H4 (cell line): Measurements from ENCODE around the gene ITGAE. TPM values are rescaled to one million over a fixed set of nuclear protein-coding genes. Genes with fewer than 3 reads are reported as not detected.

ENCODE experiments used
- DNase-seq: peaks from one replicate; pipeline ENCODE4 v3.0.0-alpha.2; 2015; ENCODE audit warnings: low spot score
- total RNA-seq: library from RNA; depleted of rRNA; stranded (reverse); fragments of >200 nt; shearing (Covaris generic); gene quantifications from 2 replicates; pipeline ENCODE4 v1.2.3, GENCODE V29; 2014

ITGAE gene
- total RNA-seq, 1 experiment from 2014 or later = 43.0 TPM

DNA sequence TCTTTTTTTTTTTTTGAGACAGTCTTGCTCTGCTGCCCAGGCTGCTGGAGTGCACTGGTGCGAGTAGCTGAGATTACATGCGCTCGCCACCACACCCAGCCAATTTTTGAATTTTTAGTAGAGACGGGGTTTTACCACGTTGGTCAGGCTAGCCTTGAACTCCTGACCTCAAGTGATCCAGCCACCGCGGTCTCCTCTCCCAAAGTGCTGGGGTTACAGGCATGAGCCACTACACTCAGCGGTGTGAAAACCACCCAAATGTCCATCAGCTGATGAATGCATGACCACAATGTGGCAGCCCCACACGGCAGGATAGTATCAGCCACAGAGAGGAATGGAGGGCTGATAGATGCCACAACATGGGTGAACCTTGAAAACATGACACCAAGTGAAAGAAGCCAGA lies 107.2 kb downstream of the ITGAE start:
- DNase-seq = no peak

DNA sequence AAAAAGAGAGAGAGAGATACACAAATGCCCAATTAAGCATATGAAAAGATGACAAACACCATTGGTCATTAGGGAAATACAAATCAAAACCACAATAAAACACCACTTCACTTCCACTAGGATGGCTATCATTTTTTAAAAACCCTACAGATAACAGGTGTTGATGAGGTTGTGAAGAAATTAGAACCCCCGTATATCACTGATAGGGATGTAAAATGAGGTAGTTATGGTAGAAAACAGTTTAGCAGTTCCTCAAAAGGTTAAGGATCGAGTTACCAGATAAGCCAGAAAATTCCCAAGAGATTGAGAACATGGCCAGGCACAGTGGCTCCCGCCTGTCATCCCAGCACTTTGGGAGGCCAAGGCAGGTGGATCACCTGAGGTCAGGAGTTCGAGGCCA lies 107.8 kb downstream of the ITGAE start:
- no peak for DNase-seq

DNA sequence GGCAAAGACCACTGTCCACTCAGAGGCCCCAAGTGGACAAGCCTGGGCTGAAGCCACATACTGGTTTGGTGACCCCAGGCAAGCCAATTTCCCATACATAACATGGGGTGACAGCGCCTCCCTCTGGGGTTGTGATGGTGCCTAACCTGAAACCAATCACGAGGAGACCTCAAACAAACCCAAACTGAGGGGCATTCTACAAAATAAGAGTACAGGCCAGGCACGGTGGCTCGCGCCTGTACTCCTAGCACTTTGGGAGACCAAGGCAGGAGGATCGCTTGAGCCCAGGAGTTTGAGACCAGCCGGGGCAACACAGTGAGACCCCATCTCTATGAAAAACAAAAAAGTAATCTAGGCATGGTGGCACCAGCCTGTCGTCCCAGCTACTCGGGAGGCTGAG lies 108.6 kb downstream of the ITGAE start:
- no peak for DNase-seq

DNA sequence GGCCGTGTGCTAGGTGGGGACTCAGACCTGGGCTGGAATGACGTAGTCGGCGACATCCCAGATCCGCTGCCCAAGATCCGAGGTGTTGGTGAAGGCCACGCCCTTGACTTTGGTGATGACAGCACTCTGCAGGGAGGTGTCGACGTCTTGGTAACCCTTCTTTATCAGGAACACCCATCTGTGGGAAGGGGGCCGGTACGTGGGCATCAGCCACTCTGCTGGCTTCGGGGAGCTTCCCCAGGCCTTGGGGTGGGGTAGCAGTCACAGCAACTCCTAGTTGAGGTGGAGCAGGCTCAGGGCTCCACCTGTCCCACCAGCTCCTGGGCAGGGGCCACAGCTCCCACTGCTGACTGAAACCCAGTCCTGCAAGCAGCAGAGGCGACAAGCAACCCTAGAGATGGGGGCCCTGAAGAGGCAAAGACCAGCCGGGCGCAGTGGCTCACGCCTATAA lies 109.3 kb downstream of the ITGAE start:
- DNase-seq = no peak

DNA sequence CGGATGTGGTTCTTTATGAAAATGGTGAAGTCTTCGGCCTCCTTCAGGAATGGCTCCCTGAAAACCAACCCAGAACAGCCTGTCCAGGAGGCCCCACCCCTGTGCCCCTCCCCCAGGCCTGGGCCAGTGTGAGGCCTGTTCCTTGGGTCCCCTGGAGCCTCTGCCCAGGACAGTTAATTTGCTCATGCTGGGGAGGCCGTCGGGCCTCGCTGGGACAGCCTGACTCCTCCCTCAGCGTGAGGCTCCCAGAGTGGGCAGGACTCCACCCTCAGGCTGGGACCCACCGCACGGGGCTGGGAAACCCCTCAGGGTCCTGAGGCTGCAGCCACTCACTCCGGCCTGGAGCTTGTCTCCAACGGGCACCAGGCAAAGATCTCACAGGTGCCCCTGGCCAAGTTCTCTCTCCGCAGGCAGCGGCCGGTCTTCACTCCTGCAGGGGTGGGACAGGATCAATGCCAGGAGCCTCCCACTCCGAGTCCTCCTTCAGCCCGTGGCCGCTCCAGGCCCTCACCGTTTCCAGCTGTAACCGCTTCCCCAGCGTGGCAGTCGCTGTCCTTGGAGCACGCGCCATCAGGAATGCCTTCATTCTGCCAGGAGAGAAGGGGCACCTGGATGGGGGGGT lies 110.8 kb downstream of the ITGAE start:
- no peak for DNase-seq

DNA sequence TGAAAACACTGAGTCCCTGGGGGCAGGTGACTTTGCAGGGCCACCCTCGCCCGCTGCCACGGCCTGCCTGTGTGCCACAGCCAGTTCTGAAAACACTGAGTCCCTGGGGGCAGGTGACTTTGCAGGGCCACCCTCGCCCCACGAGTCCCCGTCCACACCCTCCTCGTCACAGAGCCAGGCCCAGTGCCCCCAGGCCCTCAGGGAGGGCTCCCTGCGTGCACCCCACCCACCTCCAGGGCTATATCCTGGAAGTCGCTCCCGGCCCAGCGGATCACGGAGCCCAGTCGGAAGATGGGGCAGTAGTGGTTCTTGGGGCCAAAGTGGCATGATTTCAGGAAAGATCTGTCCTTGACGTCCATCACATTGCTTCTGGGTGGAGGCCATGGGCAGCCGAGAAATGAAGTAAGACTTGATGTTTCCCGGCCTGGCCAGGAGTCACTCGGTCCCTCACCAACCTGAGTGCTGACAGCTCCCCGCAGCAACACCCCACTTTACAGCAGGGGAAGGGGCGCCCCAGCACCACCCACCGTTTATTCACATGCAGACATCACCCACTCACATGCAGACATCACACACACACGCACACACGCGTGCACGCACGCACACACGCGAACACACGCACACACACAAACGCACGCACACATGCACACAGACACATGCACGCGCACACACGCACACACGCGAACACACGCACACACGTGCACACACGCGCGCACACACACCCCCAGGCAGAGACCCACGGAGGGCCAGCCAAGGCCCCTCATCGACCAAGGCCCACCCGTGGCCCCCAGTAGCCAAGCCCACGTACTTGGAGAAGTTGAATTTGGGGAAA lies 111.5 kb downstream of the ITGAE start:
- DNase-seq = no peak

DNA sequence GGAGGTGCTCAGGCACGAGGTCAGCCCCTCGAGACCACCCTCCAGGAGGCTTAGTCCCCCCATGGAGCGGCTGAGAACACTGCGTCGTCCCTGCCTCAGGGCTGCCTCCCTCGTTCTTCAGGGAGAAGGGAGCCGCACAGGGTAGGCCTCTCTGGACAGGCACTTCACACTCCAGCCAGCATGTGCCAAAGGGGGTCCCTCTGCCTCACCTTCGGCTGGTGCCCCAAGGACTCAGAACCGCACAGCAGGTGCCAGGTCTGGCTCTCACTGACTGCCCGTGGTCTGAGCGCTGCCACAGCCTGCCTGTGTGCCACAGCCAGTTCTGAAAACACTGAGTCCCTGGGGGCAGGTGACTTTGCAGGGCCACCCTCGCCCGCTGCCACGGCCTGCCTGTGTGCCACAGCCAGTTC lies 112.1 kb downstream of the ITGAE start:
- DNase-seq = no peak

DNA sequence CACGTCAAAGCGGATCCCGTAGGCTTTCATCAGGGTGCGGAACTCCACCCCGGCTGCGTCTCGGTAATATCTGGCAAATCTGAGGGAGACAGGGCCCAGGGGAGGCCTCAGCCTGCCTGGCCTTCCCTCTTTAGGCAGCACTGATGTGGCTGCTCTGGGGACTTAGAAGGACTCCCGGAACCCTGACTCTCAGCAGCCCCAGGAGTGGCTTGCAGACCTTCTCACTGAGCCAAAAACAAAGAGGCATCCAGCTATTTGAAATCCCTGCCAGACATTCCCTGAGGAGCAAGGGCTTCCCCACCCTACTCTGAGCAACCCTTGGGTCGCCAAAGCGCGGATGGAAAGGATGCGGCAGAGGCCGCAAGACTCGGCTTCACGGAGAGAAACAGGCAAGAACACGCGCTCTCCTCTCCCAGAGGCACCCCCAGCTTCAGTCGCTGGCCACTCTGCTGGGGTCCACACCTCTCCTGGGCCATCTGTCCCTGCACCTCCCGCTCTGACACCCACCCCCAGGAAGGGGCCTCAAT lies 112.9 kb downstream of the ITGAE start:
- no peak for DNase-seq

DNA sequence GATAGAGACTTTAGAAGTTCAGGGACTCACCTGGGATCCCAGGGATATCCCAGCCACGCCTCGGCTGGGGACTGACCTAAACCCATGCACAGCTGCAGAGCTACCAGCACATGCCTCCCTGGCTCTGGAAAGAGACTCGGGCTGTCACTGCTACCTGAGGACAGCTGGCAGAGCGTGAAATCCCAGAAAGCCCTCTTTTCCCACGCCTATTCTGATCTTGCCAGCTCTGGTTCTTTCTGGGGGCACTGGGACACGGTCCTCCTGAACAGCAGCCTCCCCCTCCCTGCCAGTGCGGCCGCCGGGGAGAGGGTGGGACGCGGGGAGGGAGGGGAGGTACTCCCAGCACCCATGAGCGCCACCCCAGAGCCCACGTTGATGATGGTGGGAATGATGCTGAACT lies 115.8 kb downstream of the ITGAE start:
- DNase-seq = no peak

DNA sequence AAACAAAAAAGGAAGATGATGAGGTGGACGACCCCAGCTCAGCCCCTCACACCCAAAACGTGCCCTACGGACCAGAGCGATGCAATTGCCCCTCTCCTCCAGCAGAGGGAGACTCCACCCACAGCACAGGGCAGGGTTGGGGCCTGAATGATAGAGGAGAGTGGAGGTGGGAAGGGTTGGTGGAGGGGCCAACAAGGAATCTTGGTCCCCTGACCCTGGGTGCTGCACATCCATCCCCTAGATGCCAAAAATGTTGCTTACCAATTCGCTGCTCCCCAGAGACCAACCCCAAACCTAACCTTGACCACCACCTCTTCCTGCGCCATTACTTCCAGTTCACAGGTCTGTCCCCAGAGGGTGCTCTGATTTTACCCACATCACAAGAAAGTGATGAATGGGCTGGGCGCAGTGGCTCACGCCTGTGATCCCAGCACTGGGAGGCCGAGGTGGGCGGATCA lies 117.9 kb downstream of the ITGAE start:
- no peak for DNase-seq

DNA sequence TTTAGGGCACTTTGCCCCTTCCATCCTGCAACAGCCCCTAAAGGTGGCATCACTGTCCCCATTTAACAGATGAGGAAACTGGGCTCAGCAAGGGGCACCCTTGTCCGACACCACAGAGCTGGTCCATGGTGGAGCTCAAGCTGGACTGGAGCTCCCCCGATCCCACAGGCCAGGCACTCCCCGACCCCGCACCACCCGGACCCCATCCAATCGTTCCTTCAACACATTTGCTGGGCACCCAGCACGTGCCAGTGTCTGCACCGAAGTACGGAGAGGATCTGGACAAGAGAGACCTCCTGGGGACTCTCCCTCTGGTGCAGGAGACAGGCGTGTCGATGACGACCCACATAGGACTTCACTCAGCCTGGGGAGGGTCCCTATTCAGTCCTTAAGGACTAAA lies 119.0 kb downstream of the ITGAE start:
- DNase-seq = no peak

DNA sequence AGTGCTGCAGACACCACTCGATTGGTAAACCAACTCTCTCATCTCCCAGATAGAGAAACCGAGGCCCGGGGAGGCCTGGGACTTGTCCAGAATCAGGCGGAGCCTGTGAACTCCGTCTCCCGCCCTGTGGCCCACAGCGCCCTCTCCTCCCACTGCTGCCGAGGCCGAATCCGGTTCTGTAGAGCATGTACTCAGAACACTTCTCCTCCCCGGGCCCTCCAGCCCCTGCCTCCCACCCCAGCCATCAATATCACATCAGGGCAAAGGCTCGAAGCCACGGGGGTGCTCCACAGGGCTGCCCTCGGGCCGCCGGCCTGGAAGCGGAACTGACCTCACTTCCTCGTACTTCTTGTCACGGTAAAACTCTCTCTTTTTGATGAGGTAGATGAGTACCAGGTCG lies 119.4 kb downstream of the ITGAE start:
- no peak for DNase-seq

DNA sequence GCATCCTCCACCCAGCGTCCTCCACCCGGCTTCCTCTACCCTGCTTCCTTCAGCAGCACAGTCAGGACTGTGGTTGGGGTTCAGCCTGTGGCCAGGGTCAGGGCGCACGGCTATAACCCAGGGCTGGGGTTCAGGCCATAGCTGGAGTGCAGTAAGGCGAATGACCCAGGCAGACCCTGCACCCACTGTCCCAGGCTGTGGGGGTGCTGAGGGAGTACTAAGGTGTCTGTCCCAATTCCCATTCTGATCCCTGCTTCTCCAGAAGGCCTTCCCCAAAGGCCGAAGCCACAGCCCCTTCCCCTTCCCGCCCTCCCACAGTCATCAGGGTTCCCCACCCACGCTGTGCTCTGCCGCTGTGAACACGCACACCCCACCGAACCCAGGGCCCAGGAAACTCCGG lies 119.9 kb downstream of the ITGAE start:
- DNase-seq = no peak

DNA sequence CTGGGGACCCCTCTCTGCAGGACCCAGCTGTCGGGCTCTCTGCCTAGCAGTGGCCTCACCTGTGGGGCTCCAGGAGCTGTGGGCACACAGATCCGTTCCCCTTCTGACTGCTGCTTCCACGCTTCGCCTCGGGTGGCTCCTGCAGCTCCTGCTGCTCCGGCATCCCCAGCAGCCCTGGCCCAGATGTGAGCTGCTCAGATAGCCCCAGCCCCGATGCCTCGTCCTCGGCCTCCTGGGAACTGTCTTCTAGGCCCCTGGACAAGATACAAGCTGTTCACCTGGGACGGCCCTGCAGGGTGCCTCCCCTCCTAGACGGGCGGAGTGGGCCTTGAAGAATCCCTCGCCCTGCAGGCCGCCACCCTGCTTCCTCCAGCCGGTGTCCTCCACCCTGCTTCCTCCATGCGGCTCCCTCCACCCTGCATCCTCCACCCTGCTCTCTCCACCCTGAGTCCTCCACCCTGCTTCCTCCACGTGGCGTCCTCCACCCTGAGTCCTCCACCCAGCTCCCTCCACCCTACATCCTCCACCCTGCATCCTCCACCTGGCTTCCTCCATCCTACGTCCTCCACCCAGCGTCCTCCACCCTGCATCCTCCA lies 121.4 kb downstream of the ITGAE start:
- no peak for DNase-seq

DNA sequence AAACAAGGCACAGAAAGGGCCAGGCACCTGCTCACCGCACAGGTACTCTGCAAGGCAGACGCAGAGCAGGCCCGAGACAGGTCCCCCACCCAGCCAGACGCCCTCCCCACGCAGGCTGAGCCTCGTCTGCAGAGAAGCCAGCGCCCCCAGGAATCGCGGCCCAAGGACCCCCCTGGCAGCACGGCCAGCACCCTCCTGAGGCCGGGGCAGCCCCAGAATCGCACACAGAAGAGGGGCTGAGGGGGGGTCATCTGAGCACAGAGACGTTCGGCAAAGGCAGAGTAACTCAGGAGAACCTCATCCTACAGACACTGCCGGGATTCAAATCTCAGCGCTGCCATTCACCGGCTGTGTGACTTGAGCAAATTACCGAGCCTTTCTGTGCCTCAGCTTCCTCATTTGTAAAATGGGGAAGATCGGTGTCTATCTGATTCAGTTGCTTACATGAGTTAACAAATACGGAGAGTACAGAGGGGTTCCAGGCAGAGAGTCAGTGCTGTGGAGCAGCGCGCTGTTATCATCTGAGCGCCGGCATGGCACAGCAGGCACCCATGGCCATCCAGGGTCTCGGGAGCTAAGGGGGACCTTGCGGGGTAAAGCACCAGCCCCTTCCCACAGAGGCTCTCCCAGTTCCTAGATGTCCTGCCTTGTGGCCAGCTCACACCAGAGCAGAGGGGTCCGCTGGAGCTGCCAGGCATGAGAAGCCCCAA lies 122.0 kb downstream of the ITGAE start:
- DNase-seq = no peak

DNA sequence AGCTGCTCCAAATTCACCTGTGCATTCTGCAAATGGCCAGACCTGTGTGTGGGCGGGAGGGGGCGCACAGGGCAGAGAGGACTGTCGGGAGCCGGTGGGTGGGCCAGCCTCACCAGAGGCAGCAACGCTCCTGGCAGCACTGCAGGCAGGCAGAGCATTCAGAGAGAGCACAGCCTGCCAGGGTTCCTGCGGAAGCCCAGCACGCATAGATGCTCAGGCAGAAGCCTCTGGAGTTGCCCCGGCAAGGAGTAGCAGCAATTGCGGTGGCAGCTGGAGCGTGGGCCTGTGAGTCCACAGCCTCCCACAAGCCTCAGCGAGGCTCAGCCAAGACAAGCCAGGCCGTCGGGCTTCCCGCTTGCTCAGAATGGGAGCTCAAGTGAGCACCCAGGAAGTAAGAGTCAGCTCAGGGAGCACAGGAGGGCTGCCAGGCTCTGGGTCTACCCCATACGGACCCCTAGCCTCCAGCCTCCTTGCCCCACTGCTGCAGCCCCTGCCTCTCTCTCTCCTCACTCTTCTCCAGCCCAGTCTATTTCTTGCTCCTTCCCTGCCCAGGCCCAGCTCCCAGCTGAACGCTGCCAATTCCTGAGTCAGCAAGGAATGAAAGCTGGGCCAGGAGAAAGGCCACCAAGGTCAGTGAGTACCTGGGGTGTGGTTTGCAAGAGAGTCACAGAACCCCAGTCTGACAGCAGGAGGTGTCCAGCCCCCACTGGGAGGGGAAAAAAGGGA lies 122.7 kb downstream of the ITGAE start:
- DNase-seq = no peak

DNA sequence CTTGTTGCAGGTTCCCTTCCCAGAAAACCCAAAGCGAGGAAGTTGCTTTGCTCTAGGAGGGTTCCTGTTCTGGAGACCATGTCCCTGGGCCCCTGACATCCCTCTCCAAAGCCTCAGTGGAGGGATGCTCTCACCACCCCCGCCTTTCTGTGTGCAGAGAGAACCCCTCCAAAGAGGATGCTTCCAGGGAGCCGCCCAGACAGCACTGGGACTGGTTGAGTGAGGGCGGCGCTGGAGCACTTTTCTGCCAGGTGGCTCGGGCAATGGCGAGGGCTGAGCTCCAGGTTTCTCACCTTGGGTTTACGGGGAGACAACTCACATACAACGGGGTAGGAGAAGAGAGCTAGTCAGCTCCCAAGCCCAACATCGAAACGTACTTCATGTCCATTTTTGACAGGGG lies 125.1 kb downstream of the ITGAE start:
- DNase-seq = no peak

DNA sequence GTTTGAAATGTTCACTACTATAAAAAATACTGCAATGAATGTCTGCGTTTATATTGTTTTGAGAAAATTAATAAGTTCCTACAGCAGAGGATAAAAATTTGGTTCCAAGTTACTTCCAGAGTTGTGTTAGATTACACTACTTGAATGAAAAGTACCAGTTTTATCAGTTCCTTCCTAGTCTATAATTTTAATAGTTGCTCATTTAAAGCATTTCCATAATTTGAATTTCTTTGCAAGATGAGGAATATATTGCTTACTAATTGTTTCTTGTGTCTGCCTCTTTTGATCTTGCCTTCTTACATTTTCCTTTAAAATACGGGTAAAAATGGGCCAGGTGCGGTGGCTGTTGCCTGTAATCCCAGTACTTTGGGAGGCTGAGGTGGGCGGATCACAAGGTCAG lies 128.4 kb downstream of the ITGAE start:
- DNase-seq = no peak

DNA sequence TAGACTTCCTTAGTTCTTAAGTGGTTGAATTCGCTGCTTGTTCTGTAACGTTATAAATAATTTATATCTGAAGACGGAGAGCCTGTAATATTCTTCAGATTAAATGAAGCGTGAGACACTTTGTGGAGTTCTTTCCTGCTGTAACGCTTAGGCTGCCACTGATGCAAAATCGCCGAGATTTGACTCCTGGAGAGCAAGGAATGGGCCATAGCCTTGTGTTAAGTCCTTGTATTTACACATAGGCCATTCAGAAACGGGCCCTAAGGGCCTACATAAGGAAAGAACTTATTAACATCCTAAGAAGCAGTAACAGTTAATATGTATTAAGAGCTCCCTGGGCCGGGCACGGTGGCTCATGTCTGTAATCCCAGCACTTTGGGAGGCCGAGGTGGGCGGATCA lies 131.4 kb downstream of the ITGAE start:
- DNase-seq = no peak

DNA sequence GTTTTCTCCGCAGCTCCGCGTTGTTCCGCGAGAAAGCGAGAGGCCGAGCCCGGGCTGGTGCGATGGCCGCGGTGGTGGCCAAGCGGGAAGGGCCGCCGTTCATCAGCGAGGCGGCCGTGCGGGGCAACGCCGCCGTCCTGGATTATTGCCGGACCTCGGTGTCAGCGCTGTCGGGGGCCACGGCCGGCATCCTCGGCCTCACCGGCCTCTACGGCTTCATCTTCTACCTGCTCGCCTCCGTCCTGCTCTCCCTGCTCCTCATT lies 132.0 kb downstream of the ITGAE start:
- no peak for DNase-seq

DNA sequence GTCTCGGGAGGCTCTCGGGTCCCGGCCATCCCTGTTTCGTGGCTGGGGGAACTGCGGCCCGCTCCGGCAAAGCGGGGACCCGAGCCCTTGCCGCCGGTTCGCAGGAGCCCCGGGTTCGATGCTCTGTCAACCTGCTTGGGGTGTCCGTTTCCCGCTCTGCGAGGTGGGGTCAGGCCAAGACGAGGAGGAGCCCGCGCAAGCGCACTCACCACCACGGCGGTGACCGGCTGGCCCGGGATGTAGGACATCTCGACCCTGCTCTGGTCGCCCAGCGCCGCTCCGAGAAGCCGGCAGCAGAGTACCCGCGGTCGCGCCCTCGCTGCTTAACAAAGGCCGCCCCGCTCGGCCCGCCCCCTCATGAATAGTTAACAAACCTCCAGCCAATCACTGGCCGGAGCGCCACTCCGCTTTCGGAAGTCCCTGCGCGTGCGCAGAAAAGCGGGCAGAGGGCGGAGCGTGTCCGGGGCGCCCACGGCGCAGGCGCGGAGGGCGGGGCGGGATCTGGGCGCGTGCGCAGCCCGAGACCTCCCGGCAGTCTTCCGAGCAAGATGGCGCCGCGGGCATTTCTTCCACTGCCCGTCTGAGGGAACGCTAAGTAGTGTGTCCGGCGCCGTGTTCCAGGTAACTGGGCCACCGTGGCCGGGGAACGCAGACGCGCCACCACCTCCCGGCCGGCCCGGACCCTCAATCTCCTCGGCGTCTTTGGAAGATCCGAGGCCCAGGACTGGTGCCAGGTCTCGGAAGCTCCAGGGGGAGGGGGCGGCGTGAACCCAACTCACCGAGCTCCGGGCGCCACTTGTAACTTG lies 132.5 kb downstream of the ITGAE start, which contains the start of the genes EMC6 and TAX1BP3:
Gene EMC6 (plus strand): TSS at position 534 of the 806 bp plus-strand sequence. CDS start 335 bp downstream, outside the sequence.
Gene TAX1BP3 (minus strand): TSS at position 300 of the 806 bp plus-strand sequence. CDS start 52 bp downstream, at position 248.
- peak; percentile 87 for DNase-seq
